ENCODE data around the gene ARL14EPL.

DNA sequence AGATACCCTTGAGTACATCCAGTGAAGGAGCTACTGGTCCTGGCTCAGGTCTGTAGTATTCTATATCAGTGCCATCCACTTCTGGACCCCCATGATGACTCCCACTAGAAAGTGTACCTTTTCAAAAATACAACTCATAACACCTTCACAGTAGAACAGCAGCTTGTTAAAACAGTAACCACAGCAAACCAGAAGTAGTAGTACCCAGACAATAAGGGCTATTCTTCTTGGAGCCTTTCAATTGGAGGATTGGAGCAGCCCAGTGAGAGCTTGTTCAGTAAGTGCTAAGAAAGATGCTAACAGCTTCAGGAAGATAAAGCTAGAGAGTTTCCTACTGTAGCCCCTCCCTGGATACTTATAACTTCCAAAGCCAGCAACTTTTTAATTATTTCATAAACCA is 10.1 kb downstream of the ARL14EPL start:
- TF ChIP-seq, protein P1, sequence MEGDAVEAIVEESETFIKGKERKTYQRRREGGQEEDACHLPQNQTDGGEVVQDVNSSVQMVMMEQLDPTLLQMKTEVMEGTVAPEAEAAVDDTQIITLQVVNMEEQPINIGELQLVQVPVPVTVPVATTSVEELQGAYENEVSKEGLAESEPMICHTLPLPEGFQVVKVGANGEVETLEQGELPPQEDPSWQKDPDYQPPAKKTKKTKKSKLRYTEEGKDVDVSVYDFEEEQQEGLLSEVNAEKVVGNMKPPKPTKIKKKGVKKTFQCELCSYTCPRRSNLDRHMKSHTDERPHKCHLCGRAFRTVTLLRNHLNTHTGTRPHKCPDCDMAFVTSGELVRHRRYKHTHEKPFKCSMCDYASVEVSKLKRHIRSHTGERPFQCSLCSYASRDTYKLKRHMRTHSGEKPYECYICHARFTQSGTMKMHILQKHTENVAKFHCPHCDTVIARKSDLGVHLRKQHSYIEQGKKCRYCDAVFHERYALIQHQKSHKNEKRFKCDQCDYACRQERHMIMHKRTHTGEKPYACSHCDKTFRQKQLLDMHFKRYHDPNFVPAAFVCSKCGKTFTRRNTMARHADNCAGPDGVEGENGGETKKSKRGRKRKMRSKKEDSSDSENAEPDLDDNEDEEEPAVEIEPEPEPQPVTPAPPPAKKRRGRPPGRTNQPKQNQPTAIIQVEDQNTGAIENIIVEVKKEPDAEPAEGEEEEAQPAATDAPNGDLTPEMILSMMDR (conservative IDR thresholded peaks at IDR 0.05; ENCODE audit: low read length): no peak
- no peak for TF ChIP-seq EZH2phosphoT487 (IDR thresholded peaks at IDR 0.05; ENCODE audit: borderline replicate concordance)

Measured in Loucy (cell line).